PC-9 (cell line): Measurements from ENCODE around the gene MBD4.
"Not testable (repeated sequence)": the region's sequence is repeated elsewhere in the genome, so short reads cannot be mapped to it uniquely, and the experiment has no call there.

Source experiments
- CTCF ChIP-seq: fragments of 200-600 bp; sonication (generic); conservative IDR thresholded peaks from 2 replicates; pipeline ENCODE4 v1.6.1; 2017; ENCODE audit warnings: mixed run types, antibody characterized with exemption, mild to moderate bottlenecking, moderate library complexity
- EZH2 ChIP-seq: fragments of 200-600 bp; sonication (generic); IDR thresholded peaks from 2 replicates; pipeline ENCODE4 v1.8.0; 2017; ENCODE audit warnings: antibody characterized with exemption, low read depth

DNA sequence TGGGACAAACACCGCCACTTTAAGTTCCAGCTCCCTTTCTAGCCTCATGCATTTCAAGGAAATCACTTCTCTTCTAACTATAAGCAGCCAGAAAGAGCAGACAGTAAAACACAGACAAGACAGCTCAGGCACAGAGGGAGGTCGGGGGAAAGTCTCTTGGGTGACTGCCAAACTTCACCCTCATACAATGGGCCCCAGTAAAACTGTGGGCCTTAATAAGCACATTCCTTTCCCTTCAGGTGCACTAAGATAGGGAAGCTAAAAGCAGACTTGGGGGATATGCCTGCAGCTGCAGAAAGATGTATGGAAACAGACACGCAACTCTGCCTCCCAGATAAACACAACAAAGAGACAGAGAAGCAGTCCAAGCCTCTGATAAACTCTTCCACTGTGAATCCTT, 26.5 kb downstream of the MBD4 start:
- not testable (repeated sequence) for TF ChIP-seq CTCF, EZH2
